ENCODE measurements around the gene DNMT3A. TPM values are rescaled to one million over a fixed set of nuclear protein-coding genes. Genes with fewer than 3 reads are reported as not detected.
A peak's percentile ranks its signal among the peaks of the same experiment; 100 is the strongest.

The DNMT3A gene
- total RNA-seq, 1 donor from 2014 or later: 12.9 TPM

DNA sequence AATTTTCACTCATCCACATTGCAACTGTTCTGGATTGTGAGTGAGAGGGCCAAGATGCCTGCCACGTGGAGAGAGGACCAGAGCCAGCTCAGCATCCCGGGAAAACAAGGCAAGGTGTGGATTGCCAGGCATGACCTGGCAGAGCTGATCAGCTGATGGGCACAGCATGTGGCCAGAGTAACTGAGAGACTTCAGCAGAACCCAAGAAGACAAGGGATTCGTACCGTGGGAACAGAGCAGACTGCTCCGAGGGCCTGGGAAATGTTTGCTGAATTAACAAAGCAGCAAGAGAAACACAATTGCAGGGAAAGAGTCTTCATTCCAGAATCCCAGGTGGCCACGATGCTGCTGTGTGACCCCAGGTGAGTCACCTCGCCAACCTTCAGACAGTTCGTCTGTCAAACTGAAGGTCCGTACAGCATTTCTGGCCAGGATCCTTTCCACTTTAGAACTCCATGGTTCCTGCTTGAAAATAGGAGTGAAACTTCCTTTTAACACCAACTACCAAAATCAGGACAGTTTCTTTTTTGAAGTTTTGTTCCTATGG is 147.1 kb downstream of the DNMT3A start:
- no peak for FAIRE-seq
- TF ChIP-seq, protein P1, sequence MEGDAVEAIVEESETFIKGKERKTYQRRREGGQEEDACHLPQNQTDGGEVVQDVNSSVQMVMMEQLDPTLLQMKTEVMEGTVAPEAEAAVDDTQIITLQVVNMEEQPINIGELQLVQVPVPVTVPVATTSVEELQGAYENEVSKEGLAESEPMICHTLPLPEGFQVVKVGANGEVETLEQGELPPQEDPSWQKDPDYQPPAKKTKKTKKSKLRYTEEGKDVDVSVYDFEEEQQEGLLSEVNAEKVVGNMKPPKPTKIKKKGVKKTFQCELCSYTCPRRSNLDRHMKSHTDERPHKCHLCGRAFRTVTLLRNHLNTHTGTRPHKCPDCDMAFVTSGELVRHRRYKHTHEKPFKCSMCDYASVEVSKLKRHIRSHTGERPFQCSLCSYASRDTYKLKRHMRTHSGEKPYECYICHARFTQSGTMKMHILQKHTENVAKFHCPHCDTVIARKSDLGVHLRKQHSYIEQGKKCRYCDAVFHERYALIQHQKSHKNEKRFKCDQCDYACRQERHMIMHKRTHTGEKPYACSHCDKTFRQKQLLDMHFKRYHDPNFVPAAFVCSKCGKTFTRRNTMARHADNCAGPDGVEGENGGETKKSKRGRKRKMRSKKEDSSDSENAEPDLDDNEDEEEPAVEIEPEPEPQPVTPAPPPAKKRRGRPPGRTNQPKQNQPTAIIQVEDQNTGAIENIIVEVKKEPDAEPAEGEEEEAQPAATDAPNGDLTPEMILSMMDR (IDR thresholded peaks at IDR 0.05; ENCODE audit: insufficient read depth, low read length, severe bottlenecking): no peak
- no peaks in the 10 kb centered on the region for H3K36me3 ChIP-seq (ENCODE audit: control insufficient read depth, insufficient read depth, low read length)
- no peak overlapping the region for H3K4me3 ChIP-seq (ENCODE audit: low read depth, low read length)
- H3K27me3 ChIP-seq (ENCODE audit: control insufficient read depth, insufficient read depth, low read length): no peaks in the 10 kb centered on the region
- no peak for DNase-seq (ENCODE audit: low read depth)

DNA sequence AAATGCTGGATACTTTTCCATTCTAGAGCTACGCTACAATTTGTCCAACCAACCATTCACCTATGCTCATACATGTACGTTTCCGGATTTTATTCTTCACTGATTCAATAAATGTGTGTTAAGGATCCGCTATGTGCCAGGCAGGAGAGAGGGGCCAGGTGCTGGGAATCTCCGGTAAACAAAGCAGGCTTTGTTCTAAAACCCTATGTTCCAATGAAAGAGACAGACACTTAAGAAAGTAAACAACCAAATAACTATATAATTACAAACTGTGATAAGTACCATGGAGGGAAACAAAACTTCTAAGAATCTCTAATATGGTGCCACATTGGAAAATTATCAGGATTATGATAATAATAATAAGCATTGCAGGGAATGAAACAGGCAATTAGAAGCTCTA is 151.2 kb downstream of the DNMT3A start:
- FAIRE-seq: no peak
- no peak for DNase-seq (ENCODE audit: low read depth)
- TF ChIP-seq, protein P1 (IDR thresholded peaks at IDR 0.05; ENCODE audit: insufficient read depth, low read length, severe bottlenecking): no peak
- no peaks in the 10 kb centered on the region for H3K36me3 ChIP-seq (ENCODE audit: control insufficient read depth, insufficient read depth, low read length)
- no peaks in the 10 kb centered on the region for H3K27me3 ChIP-seq (ENCODE audit: control insufficient read depth, insufficient read depth, low read length)
- no peak overlapping the region for H3K4me3 ChIP-seq (ENCODE audit: low read depth, low read length)

DNA sequence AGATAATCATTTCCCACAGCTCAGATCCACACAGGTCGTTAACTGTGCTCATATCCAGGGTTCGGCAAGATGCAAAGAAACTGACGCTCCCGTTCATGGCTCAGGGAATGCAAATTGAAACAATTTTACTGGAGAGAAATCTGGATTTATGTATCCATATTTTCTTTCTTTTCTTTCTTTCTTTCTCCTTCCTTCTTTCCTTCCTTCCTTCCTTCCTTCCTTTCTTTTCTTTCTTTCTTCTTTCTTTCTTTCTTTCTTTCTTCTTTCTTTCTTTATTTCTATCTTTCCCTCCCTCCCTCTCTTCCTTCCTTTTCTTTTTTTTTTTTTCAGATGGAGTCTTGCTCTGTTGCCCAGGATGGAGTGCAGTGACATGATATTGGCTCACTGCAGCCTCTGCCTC is 153.3 kb downstream of the DNMT3A start:
- no peaks in the 10 kb centered on the region for H3K27me3 ChIP-seq (ENCODE audit: control insufficient read depth, insufficient read depth, low read length)
- no peak overlapping the region for H3K4me3 ChIP-seq (ENCODE audit: low read depth, low read length)
- FAIRE-seq (no peak), DNase-seq (ENCODE audit: low read depth) (no peak)
- no peaks in the 10 kb centered on the region for H3K36me3 ChIP-seq (ENCODE audit: control insufficient read depth, insufficient read depth, low read length)
- TF ChIP-seq, protein P1 (IDR thresholded peaks at IDR 0.05; ENCODE audit: insufficient read depth, low read length, severe bottlenecking): no peak

DNA sequence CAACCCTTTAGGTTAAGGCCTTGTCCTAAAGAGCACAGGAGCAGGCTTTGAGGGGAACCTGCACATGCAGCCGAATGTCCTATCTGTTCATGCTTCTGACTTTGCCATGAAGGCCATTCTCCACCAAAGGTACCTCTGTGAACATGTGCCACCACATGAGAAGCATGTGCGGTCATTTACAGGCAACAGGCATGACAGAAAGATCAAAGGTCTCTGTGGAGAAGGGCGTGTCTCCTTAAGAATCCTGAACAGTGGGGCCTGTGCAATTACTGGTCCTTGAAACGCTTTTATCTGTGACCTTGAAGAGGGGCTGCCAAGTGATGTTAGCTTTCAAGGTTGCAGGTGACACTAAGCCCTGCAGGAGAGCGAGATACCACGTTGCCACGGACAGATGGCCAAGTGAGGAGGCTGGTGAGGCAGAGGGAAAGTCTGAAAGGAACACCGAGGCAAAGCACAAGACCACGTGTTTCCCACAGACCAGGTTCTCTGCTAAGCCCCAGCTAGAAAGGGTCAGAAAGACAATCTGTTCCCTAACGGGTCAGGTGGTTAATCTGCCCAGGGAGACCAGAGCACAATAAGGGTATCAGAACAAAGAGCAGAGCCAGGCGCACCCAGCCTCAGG is 153.9 kb downstream of the DNMT3A start:
- Histone ChIP-seq H3K27me3 (ENCODE audit: control insufficient read depth, insufficient read depth, low read length) (no peaks in the 10 kb centered on the region), H3K36me3 (ENCODE audit: control insufficient read depth, insufficient read depth, low read length) (no peaks in the 10 kb centered on the region), H3K4me3 (ENCODE audit: low read depth, low read length) (no peak overlapping the region)
- no peak for FAIRE-seq
- TF ChIP-seq, protein P1 (IDR thresholded peaks at IDR 0.05; ENCODE audit: insufficient read depth, low read length, severe bottlenecking): no peak
- DNase-seq (ENCODE audit: low read depth): no peak

DNA sequence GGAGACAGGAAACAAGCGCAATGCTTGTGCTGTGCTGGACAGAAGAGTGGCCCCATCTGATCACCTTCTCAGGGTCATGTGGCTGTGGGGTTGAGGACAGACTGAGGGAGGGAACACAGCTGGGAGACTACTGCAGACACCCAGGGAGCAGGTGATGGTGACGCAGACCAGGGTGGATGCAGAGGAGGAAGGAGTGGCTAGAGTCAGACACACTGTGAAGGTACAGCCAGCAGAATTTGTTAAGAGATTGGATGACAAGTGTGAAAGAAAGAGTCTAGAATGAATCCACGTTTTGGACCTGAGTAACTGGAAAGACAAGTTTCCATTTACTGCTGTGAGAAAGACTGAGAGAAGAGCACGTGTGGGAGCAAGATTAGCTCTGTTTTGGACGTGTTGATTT is 157.5 kb downstream of the DNMT3A start:
- H3K36me3 ChIP-seq (ENCODE audit: control insufficient read depth, insufficient read depth, low read length): no peaks in the 10 kb centered on the region
- DNase-seq (ENCODE audit: low read depth) (peak; percentile 84), FAIRE-seq (peak; percentile 99)
- H3K4me3 ChIP-seq (ENCODE audit: low read depth, low read length): no peak overlapping the region
- TF ChIP-seq, protein P1 (IDR thresholded peaks at IDR 0.05; ENCODE audit: insufficient read depth, low read length, severe bottlenecking): no peak
- no peaks in the 10 kb centered on the region for H3K27me3 ChIP-seq (ENCODE audit: control insufficient read depth, insufficient read depth, low read length)

DNA sequence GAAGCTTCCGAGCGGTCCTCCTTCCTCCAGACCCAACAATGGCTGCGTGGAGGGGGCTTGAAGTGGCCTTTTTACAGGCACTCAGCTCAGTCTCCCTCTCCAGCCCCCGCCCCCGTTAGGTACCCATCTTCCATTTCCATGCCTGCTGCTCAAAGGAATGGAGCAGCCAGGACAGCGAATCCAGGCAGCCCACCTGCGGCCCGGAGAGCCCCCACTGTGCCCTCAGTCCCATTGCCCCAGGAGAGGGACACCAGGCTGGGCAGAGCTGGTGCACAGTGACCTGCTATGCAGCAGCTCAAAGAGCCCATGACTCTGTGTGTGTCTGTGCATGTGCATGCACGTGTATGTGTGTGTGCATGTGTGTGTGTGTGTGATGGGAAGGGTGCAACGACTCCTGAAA is 162.7 kb downstream of the DNMT3A start:
- no peaks in the 10 kb centered on the region for H3K36me3 ChIP-seq (ENCODE audit: control insufficient read depth, insufficient read depth, low read length)
- DNase-seq (ENCODE audit: low read depth) (no peak), FAIRE-seq (no peak)
- no peak overlapping the region for H3K4me3 ChIP-seq (ENCODE audit: low read depth, low read length)
- peaks cover 5% of the 10 kb centered on the region for H3K27me3 ChIP-seq (ENCODE audit: control insufficient read depth, insufficient read depth, low read length)
- TF ChIP-seq, protein P1 (IDR thresholded peaks at IDR 0.05; ENCODE audit: insufficient read depth, low read length, severe bottlenecking): no peak

Data from bronchial epithelial cell (primary cell).